Gastroesophageal sphincter (tissue), 4 donors: ENCODE data around the gene EXOG. TPM values are rescaled to one million over a fixed set of nuclear protein-coding genes. Genes with fewer than 3 reads are reported as not detected.

Experiments
- ATAC-seq: fragments of 150-250 bp; one replicate; pipeline ENCODE4 v1.9.1; 2016; ENCODE audit warnings: mild to moderate bottlenecking, moderate library complexity
- H3K27ac ChIP-seq, 4 donors: fragments of 200-600 bp; sonication (generic) in 3 of 4; 1 replicate in 3 of 4; 2 replicates in 1 of 4; pipeline ENCODE4 v1.5.1; 2016 to 2019
- H3K27me3 ChIP-seq: fragments of 200-600 bp; sonication (generic); one replicate; pipeline ENCODE4 v1.5.1; 2019
- H3K36me3 ChIP-seq, 2 donors: fragments of 200-600 bp; sonication (generic); one replicate each; pipeline ENCODE4 v1.5.1; 2019; ENCODE audit warnings: control low read depth in 1 of 2
- H3K4me1 ChIP-seq, 3 donors: fragments of 200-600 bp; sonication (generic); 1 replicate in 2 of 3; 2 replicates in 1 of 3; pipeline ENCODE4 v1.5.1; 2016 to 2019; ENCODE audit warnings: control low read depth in 2 of 3
- H3K4me3 ChIP-seq, 2 donors: fragments of 200-600 bp; sonication (generic); one replicate each; pipeline ENCODE4 v1.5.1; 2019; ENCODE audit warnings: mild to moderate bottlenecking in 1 of 2, moderate library complexity in 1 of 2
- H3K9me3 ChIP-seq, 3 donors: fragments of 200-600 bp; sonication (generic); one replicate each; pipeline ENCODE4 v1.5.1; 2017 to 2019; ENCODE audit warnings: control low read depth in 2 of 3
- EP300 ChIP-seq: sonication (generic); formaldehyde crosslinking; IDR thresholded peaks from one replicate; pipeline ENCODE4 v1.6.1; 2017; ENCODE audit warnings: antibody characterized with exemption, mild to moderate bottlenecking
- POLR2A ChIP-seq, 2 donors: fragments of 450-650 bp; IDR thresholded peaks; one replicate each; pipeline ENCODE4 v1.6.1; 2017; ENCODE audit warnings: antibody characterized with exemption in 2 of 2, mild to moderate bottlenecking in 2 of 2, moderate library complexity in 1 of 2
- POLR2AphosphoS5 ChIP-seq: sonication (generic); formaldehyde crosslinking; IDR thresholded peaks from one replicate; pipeline ENCODE4 v1.6.1; 2017; ENCODE audit warnings: antibody characterized with exemption
- WGBS, 2 donors: methylation state at CpG; one replicate each; pipeline ENCODE4 v1.1.5; 2018; ENCODE audit warnings: low coverage in 1 of 2; 5-methylcytosine and 5-hydroxymethylcytosine counted together
- total RNA-seq, 4 donors: library from RNA; depleted of rRNA; stranded (reverse); fragments of >200 nt; gene quantifications; one replicate each; pipeline ENCODE4 v1.1.0, GENCODE V29; 2016
- TF ChIP-seq, protein P1 (sequence below), 4 experiments: fragments of 200-600 bp in 2 of 4; fragments of 450-650 bp in 2 of 4; sonication (generic) in 1 of 4; IDR thresholded peaks; one replicate each; pipeline ENCODE4 v1.5.1; 2017 to 2019; ENCODE audit warnings: antibody characterized with exemption in 4 of 4, mild to moderate bottlenecking in 2 of 4, moderate library complexity in 2 of 4

Gene EXOG
- total RNA-seq, 4 donors from 2014 or later: 10.5 to 38.3 (median 19.3) TPM

DNA sequence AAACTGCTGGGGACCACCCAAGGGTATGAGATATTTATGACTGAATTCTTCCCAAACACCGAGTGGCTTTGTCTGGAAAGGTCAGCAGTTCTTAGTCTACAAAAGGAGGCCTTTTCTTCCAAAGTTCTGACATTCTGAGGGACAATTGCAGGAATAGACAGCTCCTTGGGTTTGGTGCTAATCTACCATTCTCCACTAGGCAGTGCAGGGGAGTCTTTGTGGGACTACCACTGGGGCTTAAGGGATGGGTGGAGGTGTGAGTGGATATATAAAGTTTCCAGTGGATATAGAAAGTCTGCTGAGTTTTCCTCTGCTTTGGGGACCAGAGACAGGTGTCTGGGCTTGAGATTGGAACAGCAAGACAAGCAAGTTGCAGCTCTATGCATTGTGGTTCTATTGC lies 62.7 kb downstream of the EXOG start:
- no peaks in the 10 kb centered on the region for H3K36me3 ChIP-seq
- H3K4me3 ChIP-seq: no peak overlapping the region
- WGBS, 2 donors: 57 to 100% methylated on average over 1 of the region's 1 CpG
- H3K27me3 ChIP-seq: no peaks in the 10 kb centered on the region
- H3K27ac ChIP-seq: no peak overlapping the region
- TF ChIP-seq, protein P1, sequence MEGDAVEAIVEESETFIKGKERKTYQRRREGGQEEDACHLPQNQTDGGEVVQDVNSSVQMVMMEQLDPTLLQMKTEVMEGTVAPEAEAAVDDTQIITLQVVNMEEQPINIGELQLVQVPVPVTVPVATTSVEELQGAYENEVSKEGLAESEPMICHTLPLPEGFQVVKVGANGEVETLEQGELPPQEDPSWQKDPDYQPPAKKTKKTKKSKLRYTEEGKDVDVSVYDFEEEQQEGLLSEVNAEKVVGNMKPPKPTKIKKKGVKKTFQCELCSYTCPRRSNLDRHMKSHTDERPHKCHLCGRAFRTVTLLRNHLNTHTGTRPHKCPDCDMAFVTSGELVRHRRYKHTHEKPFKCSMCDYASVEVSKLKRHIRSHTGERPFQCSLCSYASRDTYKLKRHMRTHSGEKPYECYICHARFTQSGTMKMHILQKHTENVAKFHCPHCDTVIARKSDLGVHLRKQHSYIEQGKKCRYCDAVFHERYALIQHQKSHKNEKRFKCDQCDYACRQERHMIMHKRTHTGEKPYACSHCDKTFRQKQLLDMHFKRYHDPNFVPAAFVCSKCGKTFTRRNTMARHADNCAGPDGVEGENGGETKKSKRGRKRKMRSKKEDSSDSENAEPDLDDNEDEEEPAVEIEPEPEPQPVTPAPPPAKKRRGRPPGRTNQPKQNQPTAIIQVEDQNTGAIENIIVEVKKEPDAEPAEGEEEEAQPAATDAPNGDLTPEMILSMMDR (IDR thresholded peaks at IDR 0.05): no peak
- TF ChIP-seq POLR2AphosphoS5: no peak
- TF ChIP-seq EP300: no peak
- no peak for TF ChIP-seq POLR2A (IDR thresholded peaks at IDR 0.05)
- ATAC-seq: no peak
- peaks cover 0 to 9% (median 0%) of the 10 kb centered on the region in 3 donors for H3K9me3 ChIP-seq
- no peaks in the 10 kb centered on the region for H3K4me1 ChIP-seq

DNA sequence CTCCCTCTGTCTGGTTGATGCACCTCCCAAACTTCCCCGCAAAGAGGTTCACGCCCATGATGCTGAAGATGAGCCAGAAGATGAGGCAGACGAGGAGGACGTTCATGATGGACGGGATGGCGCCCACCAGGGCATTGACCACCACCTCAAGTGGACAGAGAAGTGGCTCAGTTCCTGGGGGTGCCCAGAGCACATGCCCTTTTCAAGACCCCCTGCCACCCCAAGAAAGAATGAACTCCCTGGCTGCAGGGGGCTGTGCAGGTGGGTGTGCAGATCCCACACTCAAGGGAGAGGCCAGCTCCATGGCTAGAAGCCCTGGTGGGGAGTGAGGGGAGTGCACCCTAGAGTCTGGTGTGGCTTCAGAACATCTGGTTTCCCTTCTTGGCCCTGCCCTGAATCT lies 64.1 kb downstream of the EXOG start:
- 94 to 100% methylated on average over 1 to 6 of the region's 6 CpGs for WGBS, 2 donors
- Histone ChIP-seq H3K27ac (no peak overlapping the region), H3K36me3 (no peaks in the 10 kb centered on the region), H3K27me3 (no peaks in the 10 kb centered on the region), H3K9me3 (no peaks in the 10 kb centered on the region), H3K4me3 (no peak overlapping the region), H3K4me1 (no peaks in the 10 kb centered on the region)
- ATAC-seq: no peak
- TF ChIP-seq POLR2A (IDR thresholded peaks at IDR 0.05) (no peak), EP300 (no peak), POLR2AphosphoS5 (no peak)
- TF ChIP-seq, protein P1 (IDR thresholded peaks at IDR 0.05): no peak

DNA sequence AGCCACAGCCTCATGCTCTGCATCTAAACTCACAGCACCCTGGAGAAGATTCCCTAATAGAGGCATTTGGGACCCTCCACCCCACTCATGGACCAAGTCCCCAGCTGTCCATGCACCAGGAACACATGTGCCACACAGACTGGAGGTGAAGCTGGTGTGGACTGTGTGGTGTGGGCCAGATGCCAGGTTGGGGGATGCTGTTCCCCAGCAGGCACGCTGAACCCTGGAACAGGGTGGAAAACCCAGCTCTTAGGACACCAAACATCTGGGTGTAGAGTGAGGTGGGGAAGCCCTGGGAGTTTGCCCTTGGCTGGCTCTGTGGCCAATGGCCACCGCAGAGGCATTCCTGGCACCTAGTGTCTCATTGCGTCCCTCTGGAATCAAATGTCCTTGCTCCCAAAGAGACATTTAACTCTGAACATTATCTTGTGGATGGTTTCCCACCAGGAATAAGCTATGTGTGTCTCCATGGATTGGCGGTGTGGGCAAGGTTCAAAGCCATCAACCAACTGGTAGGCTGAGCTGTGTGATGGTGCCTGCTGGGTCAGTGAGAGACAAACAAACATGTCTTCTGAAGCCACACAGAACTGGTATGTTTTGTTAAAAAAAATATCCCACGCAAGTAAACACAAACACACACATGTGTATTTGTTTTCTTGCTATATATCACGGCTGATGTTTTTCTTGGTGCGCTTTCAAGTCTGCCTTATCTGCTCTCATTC lies 65.0 kb downstream of the EXOG start:
- Histone ChIP-seq H3K4me3 (no peak overlapping the region), H3K27me3 (no peaks in the 10 kb centered on the region), H3K9me3 (no peaks in the 10 kb centered on the region), H3K27ac (no peak overlapping the region), H3K36me3 (no peaks in the 10 kb centered on the region), H3K4me1 (no peaks in the 10 kb centered on the region)
- 88 to 90% methylated on average over 3 to 4 of the region's 7 CpGs for WGBS, 2 donors
- no peak for ATAC-seq
- TF ChIP-seq, protein P1 (IDR thresholded peaks at IDR 0.05): no peak
- TF ChIP-seq EP300: no peak
- no peak for TF ChIP-seq POLR2AphosphoS5

DNA sequence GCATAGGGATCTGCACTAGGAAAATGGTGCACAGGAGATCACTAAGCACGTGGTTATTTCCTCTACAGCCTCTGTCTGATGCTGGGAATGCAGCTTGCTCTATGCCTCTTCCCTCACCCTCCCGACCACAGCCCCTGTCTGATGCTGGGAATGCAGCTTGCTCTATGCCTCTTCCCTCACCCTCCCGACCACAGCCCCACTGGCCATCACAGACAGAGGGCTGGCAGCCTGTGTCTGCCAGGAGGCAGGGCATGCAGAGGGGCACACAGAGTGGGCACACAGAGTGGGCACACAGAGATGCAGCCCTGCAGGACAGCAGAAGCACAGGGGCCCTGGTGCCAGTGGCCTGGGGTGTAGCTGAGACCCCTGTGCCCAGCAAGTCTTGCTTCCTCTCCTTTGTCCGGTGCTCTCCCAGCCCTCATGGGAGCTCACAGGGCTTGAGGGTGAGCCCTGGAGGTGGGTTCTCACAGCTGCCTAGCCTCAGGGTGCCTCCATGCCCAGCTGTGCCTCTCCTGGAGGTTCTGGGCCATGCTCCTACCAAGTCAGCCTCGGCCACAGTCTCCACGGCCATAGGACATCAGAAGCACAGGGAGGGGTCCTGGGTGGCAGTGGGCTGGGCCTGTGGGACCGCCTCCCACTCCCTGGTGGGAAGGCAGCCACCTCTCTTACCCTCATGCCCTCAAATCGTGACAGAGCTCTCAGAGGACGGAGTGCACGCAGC lies 65.8 kb downstream of the EXOG start:
- Histone ChIP-seq H3K27ac (no peak overlapping the region), H3K27me3 (no peaks in the 10 kb centered on the region), H3K36me3 (no peaks in the 10 kb centered on the region), H3K4me1 (no peaks in the 10 kb centered on the region), H3K4me3 (no peak overlapping the region), H3K9me3 (no peaks in the 10 kb centered on the region)
- no peak for ATAC-seq
- TF ChIP-seq POLR2A (IDR thresholded peaks at IDR 0.05): no peak
- TF ChIP-seq POLR2AphosphoS5: no peak
- TF ChIP-seq, protein P1 (IDR thresholded peaks at IDR 0.05): no peak
- no peak for TF ChIP-seq EP300
- WGBS, 2 donors: 60 to 62% methylated on average over 1 to 2 of the region's 10 CpGs

DNA sequence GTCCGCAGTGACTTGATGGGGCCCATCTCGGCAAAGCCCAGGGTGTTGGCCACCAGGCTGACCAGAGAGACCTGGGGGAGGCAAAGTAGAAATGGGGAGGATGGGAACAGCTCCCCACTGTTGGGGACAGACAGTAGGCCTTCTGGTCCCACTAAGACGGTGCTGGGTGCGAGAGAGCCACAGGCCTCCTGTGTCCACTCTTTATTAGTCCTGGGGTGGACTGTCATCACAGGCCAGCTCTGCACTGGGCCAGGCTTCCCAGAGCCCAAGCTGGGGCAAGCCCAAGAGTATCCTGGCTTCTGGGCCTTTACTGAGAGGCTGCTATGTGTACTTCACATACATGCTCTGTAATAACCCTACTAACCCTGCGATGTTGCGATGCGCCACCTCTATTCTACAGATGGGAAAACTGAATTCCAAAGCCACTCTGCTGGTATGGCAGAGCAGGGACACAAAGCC lies 66.4 kb downstream of the EXOG start:
- TF ChIP-seq POLR2AphosphoS5 (no peak), POLR2A (IDR thresholded peaks at IDR 0.05) (no peak), EP300 (no peak)
- TF ChIP-seq, protein P1 (IDR thresholded peaks at IDR 0.05): no peak
- H3K9me3 ChIP-seq: no peaks in the 10 kb centered on the region
- no peaks in the 10 kb centered on the region for H3K36me3 ChIP-seq
- H3K4me3 ChIP-seq: no peak overlapping the region
- WGBS, 2 donors: 80 to 90% methylated on average over 1 to 2 of the region's 7 CpGs
- H3K27ac ChIP-seq: no peak overlapping the region
- ATAC-seq: no peak
- H3K27me3 ChIP-seq: no peaks in the 10 kb centered on the region
- H3K4me1 ChIP-seq: no peaks in the 10 kb centered on the region
